Measurements from ENCODE around the gene GSN.

- TF ChIP-seq CTCF (conservative IDR thresholded peaks at IDR 0.05; ENCODE audit: low read depth, low read length) (no peak), EZH2 (IDR thresholded peaks at IDR 0.05; ENCODE audit: borderline replicate concordance, low read depth, low read length, poor library complexity, severe bottlenecking) (no peak)
Measured at GRCh38 chr9:121275781-121276658, 8.1 kb downstream of the GSN start.

Measured in A673 (cell line).